ENCODE data around the gene LRRC47.

DNA sequence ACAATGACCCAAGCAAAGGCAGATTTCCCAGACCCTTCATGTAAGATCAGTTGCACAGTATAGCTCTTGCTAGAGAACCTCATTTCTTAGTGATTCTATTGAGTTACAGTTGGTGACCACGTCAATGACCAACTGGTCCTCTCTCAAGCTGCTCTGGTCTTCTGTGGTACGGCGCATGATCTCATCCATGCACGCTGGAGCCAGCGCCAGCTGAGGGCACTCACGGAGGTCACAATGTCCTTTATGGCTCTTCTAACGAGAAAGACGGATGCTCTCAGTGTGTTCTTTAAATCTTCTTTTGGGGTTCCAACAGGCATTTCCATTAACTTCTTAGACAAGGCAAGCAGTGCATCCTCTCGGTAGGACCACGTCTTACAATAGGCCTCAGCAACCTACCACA, 38.4 kb upstream of the LRRC47 start:
- TF ChIP-seq ZFX (IDR thresholded peaks at IDR 0.05; ENCODE audit: borderline replicate concordance) (no peak), CTCF (IDR thresholded peaks at IDR 0.05) (no peak)

All from 22Rv1 (cell line).